ENCODE data around the gene ERGIC1.
A peak's percentile ranks its signal among the peaks of the same experiment; 100 is the strongest.

The ERGIC1 gene

DNA sequence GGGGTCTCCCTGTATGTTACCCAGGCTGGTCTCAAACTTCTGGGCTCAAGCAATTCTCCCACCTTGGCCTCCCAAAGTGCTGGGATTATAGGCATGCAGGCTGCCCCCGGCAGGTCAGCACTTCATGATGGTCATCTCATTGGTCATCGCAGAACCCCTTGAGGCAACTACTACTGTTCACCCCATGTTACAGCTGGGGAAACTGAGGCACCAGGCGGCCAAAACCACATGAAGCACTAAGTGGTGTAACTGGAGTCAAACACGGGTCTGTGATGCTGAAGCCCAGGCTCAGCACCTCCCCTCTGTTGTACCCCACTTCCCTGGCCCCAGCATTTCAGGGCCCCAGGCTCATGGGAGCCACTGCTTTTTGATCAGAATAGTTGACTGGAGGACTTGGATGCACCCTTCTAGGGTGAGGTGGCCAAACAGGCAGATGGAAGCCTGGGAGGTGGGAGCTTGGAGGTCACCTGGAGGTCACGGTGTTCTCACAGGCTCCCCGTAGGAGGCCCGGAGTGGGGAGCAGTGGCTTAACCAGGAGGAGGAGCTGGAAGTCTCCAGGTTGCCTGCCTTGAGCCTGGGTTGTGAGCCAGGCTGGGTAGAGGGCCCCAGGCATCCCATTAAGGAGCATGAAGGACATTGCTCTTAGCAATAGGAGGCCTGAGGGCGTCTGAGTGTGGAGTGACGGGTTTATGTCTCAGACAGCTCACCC lies 67.9 kb downstream of the ERGIC1 start:
- no peak for DNase-seq (ENCODE audit: low spot score)

- peak; percentile 73 for DNase-seq (ENCODE audit: low spot score)
Measured at GRCh38 chr5:172902497-172903472, 68.7 kb downstream of the ERGIC1 start.

- DNase-seq (ENCODE audit: low spot score), result no peak
Measured at GRCh38 chr5:172903790-172904189, 69.7 kb downstream of the ERGIC1 start.

GRCh38 chr5:172904312-172904642 lies 70.2 kb downstream of the ERGIC1 start:
- DNase-seq (ENCODE audit: low spot score), result no peak

DNA sequence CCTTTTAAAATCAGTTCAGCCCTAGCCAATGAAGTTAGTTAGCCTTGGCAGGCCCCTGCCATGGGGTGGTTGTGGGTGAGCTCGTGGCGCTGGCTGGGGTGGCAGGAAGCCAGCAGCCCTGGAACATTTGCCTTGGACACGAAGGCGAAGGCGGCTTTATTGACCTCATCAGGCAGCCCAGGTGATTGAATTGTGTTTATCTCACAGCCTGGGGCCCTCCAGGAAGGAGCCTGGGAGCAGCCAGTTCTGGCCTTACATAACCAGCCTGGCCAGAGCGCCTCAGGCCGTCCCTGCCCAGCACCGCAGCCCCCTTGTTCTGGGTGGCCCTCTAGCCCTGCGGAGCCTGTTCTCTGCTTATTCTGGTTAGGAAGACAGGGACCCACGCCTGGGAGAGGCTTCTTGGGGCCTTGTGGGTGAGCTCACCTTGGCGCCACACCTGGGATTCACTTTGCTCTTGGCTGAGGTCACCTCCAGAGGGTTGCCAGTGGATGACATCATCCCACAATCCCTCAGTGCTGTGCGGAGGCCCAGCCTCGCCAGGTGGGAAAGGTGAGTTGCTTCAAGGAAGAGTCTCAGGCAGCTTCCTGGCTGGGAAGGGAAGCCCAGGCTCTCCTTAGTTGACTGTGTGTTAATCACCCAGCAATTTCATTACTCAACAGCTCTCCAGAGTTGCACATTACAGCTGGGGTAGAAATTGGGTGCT lies 70.7 kb downstream of the ERGIC1 start:
- peak; percentile 54 for DNase-seq (ENCODE audit: low spot score)

DNA sequence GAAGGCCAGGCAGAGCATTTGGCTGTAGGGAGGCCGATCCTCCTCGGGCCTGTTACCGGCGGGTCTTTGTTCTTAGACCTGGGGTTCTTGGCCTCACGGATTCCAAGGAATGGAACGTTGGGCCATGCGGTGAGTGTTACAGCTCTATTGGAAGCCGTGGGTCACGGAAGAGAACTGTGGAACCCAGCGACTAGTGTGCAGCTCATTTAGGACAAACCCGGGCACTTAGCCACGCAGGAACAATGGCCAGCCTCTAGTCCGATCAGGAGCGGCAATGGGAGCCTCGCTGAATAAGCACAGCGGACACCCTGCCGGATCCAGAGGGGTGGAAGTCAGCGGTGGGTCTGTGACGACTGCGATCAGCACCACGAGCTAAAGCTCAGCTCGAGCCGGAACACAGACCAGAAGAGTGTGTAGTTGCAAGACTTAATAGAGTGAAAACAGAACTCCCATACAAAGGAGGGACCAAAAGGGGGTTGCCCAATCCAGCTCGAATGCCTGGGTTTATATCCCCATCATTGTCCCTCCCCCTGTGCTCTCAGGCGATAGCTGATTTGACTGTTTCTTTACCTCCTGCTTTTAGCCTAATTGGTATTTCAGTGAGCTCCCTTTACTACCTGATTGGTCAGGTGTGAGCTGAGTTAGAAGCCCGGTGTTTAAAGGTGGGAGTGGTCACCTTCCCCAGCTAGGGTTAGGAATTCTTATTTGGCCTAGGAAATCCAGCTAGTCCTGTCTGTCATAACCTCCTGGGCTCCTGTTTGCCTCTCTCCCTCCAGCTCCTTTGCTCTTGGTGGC lies 71.5 kb downstream of the ERGIC1 start:
- DNase-seq (ENCODE audit: low spot score), result no peak

- DNase-seq (ENCODE audit: low spot score), result no peak
Measured at GRCh38 chr5:172906436-172906835, 72.4 kb downstream of the ERGIC1 start.

- DNase-seq (ENCODE audit: low spot score), result peak; percentile 34
Measured at GRCh38 chr5:172906888-172907287, 72.8 kb downstream of the ERGIC1 start.

DNA sequence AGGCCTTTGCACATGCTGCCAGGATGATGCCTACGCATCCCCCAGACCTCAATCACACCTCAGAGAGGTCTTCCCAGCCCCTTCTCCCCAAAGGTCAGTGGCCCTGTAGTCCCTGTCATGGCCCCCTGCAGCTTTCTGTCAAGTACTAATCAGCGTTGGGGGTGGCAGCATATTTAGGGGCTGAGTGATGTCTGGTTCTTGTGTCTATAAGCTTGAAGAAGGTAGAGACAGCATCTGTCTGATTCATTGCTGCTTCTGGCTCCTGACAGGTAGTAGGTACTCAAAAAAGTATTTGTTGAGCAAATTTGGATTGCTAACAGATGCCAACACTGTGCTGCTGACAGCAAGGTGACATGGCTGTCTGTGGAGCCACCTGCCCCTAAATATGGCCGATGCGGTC lies 73.6 kb downstream of the ERGIC1 start:
- DNase-seq (ENCODE audit: low spot score), result no peak

GRCh38 chr5:172908662-172909061 lies 74.6 kb downstream of the ERGIC1 start:
- no peak for DNase-seq (ENCODE audit: low spot score)

GRCh38 chr5:172909931-172910502 lies 76.0 kb downstream of the ERGIC1 start:
- DNase-seq (ENCODE audit: low spot score), result no peak

GRCh38 chr5:172910828-172911627 lies 77.0 kb downstream of the ERGIC1 start:
- peak; percentile 42 for DNase-seq (ENCODE audit: low spot score)

DNA sequence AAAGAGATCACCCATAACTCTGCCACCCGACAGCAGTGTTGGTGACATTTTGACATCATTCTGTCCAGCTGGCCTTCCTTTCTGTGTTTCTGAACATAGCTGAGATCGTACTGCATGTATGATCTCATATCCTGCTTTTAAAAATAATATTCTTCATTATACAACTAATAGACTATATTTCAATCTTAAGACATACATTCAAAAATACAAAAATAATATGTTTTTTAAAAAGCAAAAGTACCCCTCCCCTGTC lies 77.5 kb downstream of the ERGIC1 start:
- DNase-seq (ENCODE audit: low spot score), result no peak

GRCh38 chr5:172911976-172912375 lies 77.9 kb downstream of the ERGIC1 start:
- DNase-seq (ENCODE audit: low spot score), result no peak

GRCh38 chr5:172913117-172913850 lies 79.2 kb downstream of the ERGIC1 start:
- no peak for DNase-seq (ENCODE audit: low spot score)

DNA sequence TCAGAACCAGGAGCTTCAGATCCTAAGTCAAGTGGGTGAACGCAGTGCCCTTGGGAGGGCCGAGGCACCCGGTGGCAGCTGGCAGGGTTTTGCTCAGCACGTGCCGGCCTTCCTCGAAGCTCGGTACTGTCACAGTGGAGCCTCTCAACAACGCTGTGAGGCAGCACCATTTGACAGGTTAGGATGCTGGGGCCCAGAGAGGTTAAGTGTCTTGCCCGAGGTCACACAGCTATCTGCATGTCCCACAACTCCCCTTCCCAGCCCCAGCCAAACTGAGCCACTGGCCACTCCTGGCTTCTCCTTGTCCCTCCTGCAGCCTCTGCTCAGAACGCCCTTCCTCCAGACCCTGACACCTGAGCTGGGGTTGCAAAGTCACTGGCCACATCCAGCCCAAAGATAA lies 81.5 kb downstream of the ERGIC1 start:
- no peak for DNase-seq (ENCODE audit: low spot score)

DNA sequence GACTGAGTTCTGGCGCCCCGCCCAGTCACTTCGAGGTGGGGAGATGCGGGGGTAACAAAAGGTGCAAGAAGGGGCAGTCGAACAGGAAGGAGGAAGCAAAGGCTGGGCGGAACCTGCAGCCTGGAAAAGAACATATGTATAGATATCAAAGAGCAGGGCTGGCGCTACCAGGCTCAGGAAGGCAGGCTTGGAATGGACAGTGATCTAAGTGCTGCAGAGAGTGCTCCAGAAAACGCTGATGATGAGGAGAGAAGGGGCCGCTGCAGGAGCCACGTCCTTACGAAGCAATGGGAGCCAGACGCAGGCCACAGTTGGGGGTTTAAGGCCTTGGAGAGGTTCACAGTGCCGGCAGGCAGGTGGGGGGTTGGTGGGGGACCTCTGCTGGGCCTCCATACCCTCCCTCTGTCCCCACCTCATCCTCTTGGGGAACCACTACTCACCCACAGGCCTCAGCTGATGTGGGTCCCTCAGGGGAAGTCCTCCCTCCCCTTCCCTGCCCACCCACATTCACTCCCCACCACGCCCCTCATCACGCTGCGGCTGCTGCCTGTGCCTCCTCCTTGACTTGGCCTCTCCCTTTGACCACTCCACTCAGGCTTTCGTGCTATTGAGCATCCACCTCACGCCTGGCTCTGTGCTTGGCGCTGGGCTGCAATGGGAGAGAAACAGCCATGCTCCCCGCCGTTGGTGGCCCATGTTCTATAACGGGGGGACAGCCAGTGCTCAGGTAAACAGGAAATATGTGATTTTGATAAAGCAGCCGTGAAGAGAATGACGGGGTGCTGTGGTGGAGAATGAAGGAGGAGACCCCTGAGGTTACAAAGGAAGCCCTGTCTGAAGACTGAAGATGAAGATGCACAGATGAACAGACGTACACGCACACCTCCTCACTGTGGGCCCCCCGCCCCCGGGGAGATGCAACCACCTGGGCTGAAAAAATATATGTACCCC lies 84.6 kb downstream of the ERGIC1 start:
- no peak for DNase-seq (ENCODE audit: low spot score)

DNA sequence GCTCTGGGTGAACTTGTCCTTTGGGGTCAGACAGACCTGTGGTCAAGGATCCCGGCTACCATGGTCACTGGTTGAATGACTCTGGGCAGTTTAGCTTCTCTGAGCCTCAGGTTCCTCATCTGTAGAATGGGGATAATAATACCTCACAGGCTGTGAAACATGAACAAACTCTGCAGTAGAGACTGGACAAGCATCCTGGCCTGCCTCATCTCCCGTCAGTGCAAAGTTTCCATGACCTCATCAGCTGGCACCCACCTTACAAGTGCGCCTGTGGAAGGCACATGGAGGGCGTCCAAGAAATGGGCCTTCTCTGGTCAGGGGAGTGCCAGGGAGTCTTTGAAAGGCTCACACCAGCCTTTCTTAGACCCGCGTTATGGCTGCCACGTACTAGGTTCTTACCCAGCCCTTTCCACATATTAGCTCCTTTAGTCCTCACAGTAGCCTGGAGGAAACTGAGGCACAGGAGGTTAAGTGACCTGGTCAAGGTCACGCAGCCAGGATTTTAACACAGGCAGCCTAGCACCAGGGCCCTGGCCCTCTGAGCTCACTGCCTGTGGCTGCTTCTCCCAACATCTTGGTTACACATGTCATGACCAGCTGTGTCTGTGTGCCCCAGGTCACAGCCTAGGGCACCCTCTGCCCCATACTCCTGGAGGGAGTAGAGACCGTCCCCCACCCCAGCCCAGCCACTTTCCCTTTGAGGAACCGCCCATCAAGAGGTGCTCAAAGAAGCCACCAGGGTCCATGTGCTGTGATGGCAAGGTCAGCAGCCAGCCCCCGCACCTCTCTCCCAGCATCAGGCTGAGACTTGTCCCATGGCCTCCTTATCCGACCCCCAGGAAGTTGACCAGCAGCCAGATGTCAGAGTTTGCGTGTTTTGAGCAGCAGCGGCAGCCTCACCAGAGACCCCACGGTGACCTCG lies 85.7 kb downstream of the ERGIC1 start:
- DNase-seq (ENCODE audit: low spot score), result no peak
